HG03175 (cell line): ENCODE results near the gene HOXC13.

Source experiments
- ATAC-seq: cut with Tn5 transposase; IDR thresholded peaks from one replicate; pipeline ENCODE4 v1.9.1; 2021; ENCODE audit warnings: mild to moderate bottlenecking, moderate library complexity; ENCODE audit not compliant: unreplicated experiment

HOXC13 gene

GRCh38 chr12:53938326-53939140 lies at the start of gene HOXC13:
Gene HOXC13, plus strand, starts transcription at chr12:53938831. Its CDS starts 76 bp downstream, at chr12:53938907.
- ATAC-seq = no peak

GRCh38 chr12:53890081-53890480 lies 48.5 kb upstream of the HOXC13 start:
- no peak for ATAC-seq

- no peak for ATAC-seq
Observed at GRCh38 chr12:53892762-53893395, 45.8 kb upstream of the HOXC13 start.

GRCh38 chr12:53899230-53899629 lies 39.4 kb upstream of the HOXC13 start:
- no peak for ATAC-seq

GRCh38 chr12:53907103-53907502 lies 31.5 kb upstream of the HOXC13 start:
- ATAC-seq = no peak

- no peak for ATAC-seq
Observed at GRCh38 chr12:53916788-53917655, 21.6 kb upstream of the HOXC13 start.

GRCh38 chr12:53924521-53925405 lies 13.9 kb upstream of the HOXC13 start:
- no peak for ATAC-seq

- ATAC-seq = no peak
Observed at GRCh38 chr12:53927220-53928029, 11.2 kb upstream of the HOXC13 start.

- ATAC-seq = no peak
Observed at GRCh38 chr12:53928054-53928835, 10.4 kb upstream of the HOXC13 start.

- no peak for ATAC-seq
Observed at GRCh38 chr12:53929527-53929926, 9.1 kb upstream of the HOXC13 start.

- ATAC-seq = no peak
Observed at GRCh38 chr12:53930591-53931255, 7.9 kb upstream of the HOXC13 start.

GRCh38 chr12:53931844-53932581 lies 6.6 kb upstream of the HOXC13 start:
- ATAC-seq = no peak

- ATAC-seq = no peak
Observed at GRCh38 chr12:53932915-53933314, 5.7 kb upstream of the HOXC13 start.

- ATAC-seq = no peak
Observed at GRCh38 chr12:53935383-53936341, 3.0 kb upstream of the HOXC13 start.

- no peak for ATAC-seq
Observed at GRCh38 chr12:53937099-53937498, 1.5 kb upstream of the HOXC13 start.

- ATAC-seq = no peak
Observed at GRCh38 chr12:53937596-53938325, 870 bp upstream of the HOXC13 start.
